K562 (cell line): ENCODE results near the gene DIP2B. TPM values are rescaled to one million over a fixed set of nuclear protein-coding genes. Genes with fewer than 3 reads are reported as not detected.

Source experiments
- ATAC-seq: fragments of 200-7000 bp; cut with Tn5 transposase; 3 replicates; pipeline ENCODE4 v1.9.1; 2020; ENCODE audit warnings: moderate library complexity
- BruUV-seq: library from RNA; stranded (reverse); fragments of 400-500 nt; replicated peaks from 2 replicates; lab custom pipeline; 2021; lab: Mats Ljungman, UMichigan
- CTCF ChIA-PET: fragments of 300-600 bp; formaldehyde crosslinking; extraction: SDS; loops from one replicate; lab custom pipeline; 2021; ENCODE audit warnings: low intra/inter-chr PET ratio; lab: Yijun Ruan, JAX
- POLR2A ChIA-PET: fragments of 300-600, 350-650 bp; sonication (Branson Sonifier 250); formaldehyde crosslinking; extraction: SDS; loops from one replicate; lab custom pipeline; 2021; ENCODE audit warnings: antibody characterized with exemption, inconsistent platforms; lab: Yijun Ruan, JAX
- DNase-seq, 4 experiments: peaks; one replicate each; pipeline versions ENCODE4 v3.0.0 to v3.0.0-alpha.2; 2011 to 2018; ENCODE audit warnings: low spot score in 3 of 4, mixed read lengths in 3 of 4; ENCODE audit errors: extremely low read depth in 1 of 4
- FAIRE-seq: peaks from 2 replicates; lab custom pipeline; 2011; peaks lifted over from hg19 to GRCh38; lab: Jason Lieb, UNC
- H2AFZ ChIP-seq: 2 replicates; pipeline ENCODE4 v1.6.0; 2011; ENCODE audit warnings: low read depth, low read length, control low read depth, inconsistent platforms
- H3K27ac ChIP-seq: fragments of 200-600 bp; 3 replicates; pipeline ENCODE4 v1.8.0; 2011; ENCODE audit warnings: low read depth, mild to moderate bottlenecking, control low read depth, inconsistent platforms, low read length, moderate library complexity, mixed read lengths; ENCODE audit errors: extremely low read depth
- H3K27me3 ChIP-seq, 2 experiments: fragments of 300-600 bp in 1 of 2; 2 replicates in 1 of 2; 3 replicates in 1 of 2; pipeline versions ENCODE4 v1.6.0 to v1.8.0; 2011; ENCODE audit warnings: inconsistent platforms in 2 of 2, low read length in 2 of 2, mild to moderate bottlenecking in 1 of 2, mixed read lengths in 1 of 2, moderate library complexity in 1 of 2; ENCODE audit not compliant: control insufficient read depth in 2 of 2, insufficient read depth in 2 of 2
- H3K36me3 ChIP-seq: fragments of 300-600 bp; 3 replicates; pipeline ENCODE4 v1.8.0; 2011; ENCODE audit warnings: mild to moderate bottlenecking, low read length, inconsistent platforms; ENCODE audit not compliant: control insufficient read depth, insufficient read depth
- H3K4me1 ChIP-seq, 2 experiments: fragments of 200-600 bp in 1 of 2; replicated peaks in 1 of 2; 2 replicates in 1 of 2; 3 replicates in 1 of 2; pipeline versions ENCODE4 v1.5.1 to v1.8.0; 2011; ENCODE audit warnings: inconsistent platforms in 2 of 2, low read length in 2 of 2, mild to moderate bottlenecking in 1 of 2, mixed read lengths in 1 of 2, moderate library complexity in 1 of 2; ENCODE audit not compliant: control insufficient read depth in 2 of 2, insufficient read depth in 2 of 2
- H3K4me2 ChIP-seq: 2 replicates; pipeline ENCODE4 v1.6.1; 2011; ENCODE audit warnings: low read length, control low read depth, inconsistent platforms, mixed read lengths; ENCODE audit not compliant: insufficient read depth
- H3K4me3 ChIP-seq: fragments of 200-600 bp; sonication (generic), shearing (Covaris generic); 2 replicates; pipeline ENCODE4 v1.5.1; 2016; ENCODE audit warnings: control low read depth, inconsistent platforms
- H3K79me2 ChIP-seq: fragments of 200-600 bp; 3 replicates; pipeline ENCODE4 v1.8.0; 2011; ENCODE audit warnings: low read length, inconsistent platforms; ENCODE audit not compliant: control insufficient read depth, insufficient read depth
- H3K9ac ChIP-seq, 2 experiments: 2 replicates each; pipeline versions ENCODE4 v1.6.0 to v1.6.1; 2011; ENCODE audit warnings: low read depth in 2 of 2, low read length in 2 of 2, control low read depth in 1 of 2, inconsistent platforms in 1 of 2, mild to moderate bottlenecking in 1 of 2, mixed read lengths in 1 of 2; ENCODE audit not compliant: insufficient read depth in 1 of 2
- H3K9me1 ChIP-seq: one replicate; pipeline ENCODE4 v1.6.0; 2011; ENCODE audit warnings: inconsistent platforms, mild to moderate bottlenecking, low read length, moderate library complexity; ENCODE audit not compliant: control insufficient read depth, insufficient read depth
- H3K9me3 ChIP-seq: replicated peaks from 2 replicates; pipeline ENCODE4 v1.5.1; 2011; ENCODE audit warnings: low read depth, low read length, inconsistent platforms; ENCODE audit not compliant: control insufficient read depth, insufficient read depth
- H4K20me1 ChIP-seq: replicated peaks from 2 replicates; pipeline ENCODE4 v1.6.1; 2011; ENCODE audit warnings: low read length, inconsistent platforms, mixed read lengths; ENCODE audit not compliant: control insufficient read depth, insufficient read depth
- CBFA2T2 ChIP-seq: fragments of 450-650 bp; conservative IDR thresholded peaks from 2 replicates; pipeline ENCODE4 v1.6.1; 2017; ENCODE audit warnings: mild to moderate bottlenecking
- CBX2 ChIP-seq: fragments of 200-600 bp; sonication (generic); IDR thresholded peaks from one replicate; pipeline ENCODE4 v1.6.1; 2012; ENCODE audit warnings: mild to moderate bottlenecking, low read length, inconsistent platforms; ENCODE audit not compliant: insufficient read depth, poor library complexity, severe bottlenecking
- EP300 ChIP-seq: IDR thresholded peaks from 2 replicates; pipeline ENCODE4 v1.6.1; 2012; ENCODE audit warnings: low read length, improper control_type of control experiment
- ESRRA ChIP-seq: fragments of 450-650 bp; IDR thresholded peaks from 2 replicates; pipeline ENCODE4 v1.6.1; 2014; ENCODE audit warnings: low read depth, mild to moderate bottlenecking, moderate library complexity, borderline replicate concordance
- FOSL1 ChIP-seq: fragments of 200-800 bp; sonication (Bioruptor generic); conservative IDR thresholded peaks from 2 replicates; pipeline ENCODE4 v1.6.1; 2016; ENCODE audit warnings: missing genetic modification characterization, missing compliant biosample characterization
- GABPA ChIP-seq: fragments of 200-800 bp; sonication (Bioruptor generic); conservative IDR thresholded peaks from 2 replicates; pipeline ENCODE4 v1.6.1; 2016; ENCODE audit warnings: low read depth, missing genetic modification characterization, missing compliant biosample characterization
- KAT7 ChIP-seq: sonication (generic); formaldehyde crosslinking; IDR thresholded peaks from 2 replicates; pipeline ENCODE4 v1.8.0; 2022; ENCODE audit warnings: missing genetic modification reagents, mild to moderate bottlenecking, borderline replicate concordance
- KAT8 ChIP-seq: fragments of 450-650 bp; IDR thresholded peaks from 2 replicates; pipeline ENCODE4 v1.6.1; 2016; ENCODE audit warnings: low read depth, mild to moderate bottlenecking
- KDM1A ChIP-seq, 2 experiments: fragments of 450-650 bp; IDR thresholded peaks; 2 replicates each; pipeline ENCODE4 v1.6.1; 2016; ENCODE audit warnings: mild to moderate bottlenecking in 2 of 2
- MLLT1 ChIP-seq, 2 experiments: fragments of 450-650 bp; IDR thresholded peaks; 2 replicates each; pipeline ENCODE4 v1.6.1; 2016
- MYC ChIP-seq, 2 experiments: fragments of 250-450 bp in 1 of 2; sonication (Bioruptor Pico) in 1 of 2; IDR thresholded peaks; 2 replicates each; pipeline versions ENCODE4 v1.5.1 to v1.6.1; 2012 to 2021; ENCODE audit warnings: low read depth in 2 of 2, borderline replicate concordance in 1 of 2, improper control_type of control experiment in 1 of 2, low read length in 1 of 2, mild to moderate bottlenecking in 1 of 2, moderate library complexity in 1 of 2
- NCOA2 ChIP-seq, 2 experiments: fragments of 450-650 bp; IDR thresholded peaks; 2 replicates each; pipeline ENCODE4 v1.6.1; 2018; ENCODE audit warnings: mild to moderate bottlenecking in 2 of 2, moderate library complexity in 1 of 2; ENCODE audit not compliant: partially characterized antibody in 2 of 2
- NEUROD1 ChIP-seq: fragments of 150-350 bp; IDR thresholded peaks from 2 replicates; pipeline ENCODE4 v1.6.1; 2014; ENCODE audit warnings: borderline replicate concordance, low read length, low read depth; ENCODE audit not compliant: partially characterized antibody
- NR1H2 ChIP-seq: sonication (generic); formaldehyde crosslinking; IDR thresholded peaks from 2 replicates; pipeline ENCODE4 v1.4.0; 2020; ENCODE audit warnings: mild to moderate bottlenecking, missing genetic modification reagents
- PHF8 ChIP-seq: fragments of 200-600 bp; sonication (generic); IDR thresholded peaks from 2 replicates; pipeline ENCODE4 v1.6.1; 2012; ENCODE audit warnings: mixed run types, mild to moderate bottlenecking, inconsistent platforms, low read length, moderate library complexity, borderline replicate concordance
- PTTG1 ChIP-seq: fragments of 450-650 bp; IDR thresholded peaks from 2 replicates; pipeline ENCODE4 v1.6.1; 2016; ENCODE audit warnings: low read depth, mild to moderate bottlenecking, missing genetic modification characterization, missing compliant biosample characterization
- RHOXF2B ChIP-seq: fragments of 250-450 bp; sonication (Bioruptor Pico); conservative IDR thresholded peaks from 2 replicates; pipeline ENCODE4 v1.5.1; 2021
- SAFB ChIP-seq: fragments of 200-400 bp; formaldehyde crosslinking; IDR thresholded peaks from 2 replicates; pipeline ENCODE4 v1.6.1; 2017; ENCODE audit warnings: low read depth, low read length, borderline replicate concordance
- ZBTB2 ChIP-seq: fragments of 450-650 bp; IDR thresholded peaks from 2 replicates; pipeline ENCODE4 v1.6.1; 2016; ENCODE audit warnings: antibody characterized with exemption
- WGBS: fragments of 100-300 bp; shearing (Covaris generic); methylation state at CpG from one replicate; pipeline ENCODE4 v1.1.6; 2016; ENCODE audit warnings: low coverage, mixed read lengths; ENCODE audit not compliant: insufficient coverage; ENCODE audit errors: missing lambda C conversion rate; 5-methylcytosine and 5-hydroxymethylcytosine counted together
- in situ Hi-C: fragments of 300-500 bp; cut with MboI; formaldehyde crosslinking; loops from 4 replicates; pipeline ENCODE4 v1.15.0; 2018; ENCODE audit warnings: inconsistent platforms, mixed read lengths
- intact Hi-C: fragments of 100-400 bp; cut with micrococcal nuclease; formaldehyde crosslinking; loops from 2 replicates; pipeline ENCODE4 v1.14.2; 2022
- polyA plus RNA-seq, 8 experiments: library from polyadenylated mRNA; depleted of rRNA in 4 of 8; stranded (reverse) in 5 of 8; unstranded in 3 of 8; fragments of >200 nt; fragmentation: Nextera tagmentation in 2 of 8; fragmentation: Illumina TruSeq in 1 of 8; extraction: Ambion mirVana in 2 of 8; extraction: Trizol in 1 of 8; gene quantifications; 2 replicates each; pipeline versions ENCODE4 v1.2.1 to v1.2.3, GENCODE V29; 2011 to 2014; ENCODE audit warnings: inconsistent platforms in 1 of 8, missing spikeins in 1 of 8
- total RNA-seq, 7 experiments: library from RNA; depleted of rRNA in 6 of 7; stranded (reverse); fragments of >200 nt in 6 of 7; fragmentation: Illumina TruSeq in 2 of 7; extraction: Trizol in 2 of 7; gene quantifications; 2 replicates each; pipeline versions ENCODE4 v1.2.1 to v1.2.3, GENCODE V29; 2011 to 2021; ENCODE audit warnings: low replicate concordance in 1 of 7

The DIP2B gene
- total and polyA plus RNA-seq, 9 of the 15 experiments (the other 6 are each of a cell fraction or from before 2014, with no cell fraction given), result 4.6 to 26.1 (median 18.8) TPM

- peaks cover 3% of the 10 kb centered on the region; the same call in 1 of the 3 replicates for H3K36me3 ChIP-seq
- H3K27ac ChIP-seq, result peak within 1 kb of the TSS; percentile 99
- POLR2A ChIA-PET, result interaction anchor here (0.6 to 2.8 kb wide), 15 partner anchors 9 to 329 kb away, joined by 3 to 15 read pairs (median 4); partner anchors contain the start of gene SLC11A2
- BruUV-seq, result no TSS peak
- peaks cover 17 to 18% of the 10 kb centered on the region in 2 experiments for H3K4me1 ChIP-seq
- ATAC-seq (peak; percentile 87), DNase-seq (peak; percentile 88 to 97 (median 91)), FAIRE-seq (peak; percentile 65)
- H3K9ac ChIP-seq, result peak within 1 kb of the TSS; percentile 96 to 97
- peaks cover 72% of the 10 kb centered on the region for H3K79me2 ChIP-seq
- H3K27me3 ChIP-seq, result no peaks in the 10 kb centered on the region
- peak within 1 kb of the TSS; percentile 84 for H3K4me3 ChIP-seq
- WGBS, result 1% methylated on average over 22 of the region's 51 CpGs
- no peaks in the 10 kb centered on the region for H4K20me1 ChIP-seq
- CTCF ChIA-PET, result no interaction called here
- no peaks in the 10 kb centered on the region for H3K9me3 ChIP-seq
- intact Hi-C loops (loop anchor here (2.0 to 10.0 kb wide), 3 partner anchors 161 to 676 kb away; partner anchors contain the start of gene SMARCD1), in situ Hi-C loops (no loop called here)
- peak within 1 kb of the TSS; percentile 92 for H2AFZ ChIP-seq
- H3K9me1 ChIP-seq, result no peaks in the 10 kb centered on the region
- H3K4me2 ChIP-seq, result peak within 1 kb of the TSS; percentile 95
- TF ChIP-seq SAFB (no peak), ESRRA (peak; percentile 99), RHOXF2B (0 out of 2 replicates have a peak, but pooled peaks have one; percentile 40), MLLT1 (IDR thresholded peaks at IDR 0.05) (peak; percentile 55 to 63; a peak in 1 of 4 replicates), ZBTB2 (peak; percentile 80), PTTG1 (tag) (no peak), CBFA2T2 (peak; percentile 62), KDM1A (IDR thresholded peaks at IDR 0.05) (peak in 1 of 2 experiments; percentile 43; a peak in 1 of 4 replicates), PHF8 (peak; percentile 82), KAT7 (CRISPR knock-in tag) (0 out of 2 replicates have a peak, but pooled peaks have one; percentile 75), NEUROD1 (peak; percentile 77), MYC (IDR thresholded peaks at IDR 0.05; ENCODE audit: low read depth, low read length) (peak; percentile 97), MYC (CRISPR knock-in tag; IDR thresholded peaks at IDR 0.05; ENCODE audit: borderline replicate concordance, low read depth) (peak; percentile 77), NR1H2 (CRISPR knock-in tag) (0 out of 2 replicates have a peak, but pooled peaks have one; percentile 13), KAT8 (peak; percentile 65; the same call in 1 of the 2 replicates), EP300 (peak; percentile 37; the same call in 1 of the 2 replicates), GABPA (tag) (peak; percentile 44), FOSL1 (0 out of 2 replicates have a peak, but pooled peaks have one; percentile 38), CBX2 (no peak), NCOA2 (IDR thresholded peaks at IDR 0.05; ENCODE audit: partially characterized antibody in 2 of 2) (no peak)
Observed at GRCh38 chr12:50763639-50764285, 259.0 kb downstream of the DIP2B start, which contains the start of gene ATF1. ATF1 (plus strand) TSS chr12:50764101; CDS start chr12:50780146, 16,045 bp downstream.
